IMR-90 (cell line): ENCODE measurements around the gene HERC3. TPM values are rescaled to one million over a fixed set of nuclear protein-coding genes. Genes with fewer than 3 reads are reported as not detected.

ENCODE experiments used
- ATAC-seq: fragments of 200-7000 bp; cut with Tn5 transposase; 2 replicates; pipeline ENCODE4 v1.9.1; 2020; ENCODE audit warnings: low read depth, mild to moderate bottlenecking, moderate library complexity
- BruUV-seq: library from RNA; stranded (reverse); fragments of 400-500 nt; replicated peaks from 2 replicates; lab custom pipeline; 2021; lab: Mats Ljungman, UMichigan
- CTCF ChIA-PET: fragments of 300-600 bp; formaldehyde crosslinking; extraction: SDS; loops from one replicate; lab custom pipeline; 2021; ENCODE audit warnings: antibody characterized with exemption; lab: Yijun Ruan, JAX
- POLR2A ChIA-PET: fragments of 300-600 bp; sonication (Branson Sonifier 250); formaldehyde crosslinking; loops from one replicate; lab custom pipeline; 2022; ENCODE audit warnings: antibody characterized with exemption; ENCODE audit not compliant: unreplicated experiment; lab: Charles Lee
- DNase-seq: peaks from one replicate; pipeline ENCODE4 v3.0.0; 2013
- H2AFZ ChIP-seq: replicated peaks from 2 replicates; pipeline ENCODE3; 2013; ENCODE audit warnings: low read length, mild to moderate bottlenecking; ENCODE audit not compliant: poor library complexity
- H2AK5ac ChIP-seq: 2 replicates; pipeline ENCODE4 v1.6.1; 2013; ENCODE audit warnings: low read depth, low read length, inconsistent platforms
- H2AK9ac ChIP-seq: replicated peaks from 2 replicates; pipeline ENCODE3; 2013; ENCODE audit warnings: mild to moderate bottlenecking, low read depth, low read length, moderate library complexity; ENCODE audit not compliant: poor library complexity
- H2BK120ac ChIP-seq: 2 replicates; pipeline ENCODE4 v1.6.1; 2013; ENCODE audit warnings: low read depth, low read length, inconsistent platforms
- H2BK15ac ChIP-seq: 3 replicates; pipeline ENCODE4 v1.6.1; 2013; ENCODE audit warnings: low read depth, low read length, inconsistent platforms
- H2BK20ac ChIP-seq: 2 replicates; pipeline ENCODE4 v1.6.1; 2013; ENCODE audit warnings: low read depth, mild to moderate bottlenecking, inconsistent platforms, low read length, moderate library complexity
- H2BK5ac ChIP-seq: 2 replicates; pipeline ENCODE4 v1.6.1; 2013; ENCODE audit warnings: mild to moderate bottlenecking, low read depth, low read length, inconsistent platforms; ENCODE audit not compliant: poor library complexity, severe bottlenecking
- H3K14ac ChIP-seq: replicated peaks from 2 replicates; pipeline ENCODE4 v1.6.1; 2013; ENCODE audit warnings: low read depth, low read length, inconsistent platforms
- H3K18ac ChIP-seq: 2 replicates; pipeline ENCODE4 v1.6.1; 2013; ENCODE audit warnings: low read depth, low read length, control low read depth
- H3K23ac ChIP-seq: 2 replicates; pipeline ENCODE4 v1.6.1; 2013; ENCODE audit warnings: low read depth, low read length, inconsistent platforms
- H3K27ac ChIP-seq: 2 replicates; pipeline ENCODE4 v1.5.1; 2013; ENCODE audit warnings: mild to moderate bottlenecking, control low read depth, low read length; ENCODE audit not compliant: insufficient read depth
- H3K27me3 ChIP-seq: 2 replicates; pipeline ENCODE4 v1.6.1; 2013; ENCODE audit warnings: low read length; ENCODE audit not compliant: control insufficient read depth, insufficient read depth
- H3K36me3 ChIP-seq: 2 replicates; pipeline ENCODE4 v1.6.1; 2013; ENCODE audit warnings: low read length, mixed read lengths; ENCODE audit not compliant: control insufficient read depth, insufficient read depth
- H3K4ac ChIP-seq: 2 replicates; pipeline ENCODE4 v1.6.1; 2013; ENCODE audit warnings: low read depth, low read length, inconsistent platforms
- H3K4me1 ChIP-seq: 2 replicates; pipeline ENCODE4 v1.6.1; 2013; ENCODE audit warnings: low read length, mixed read lengths; ENCODE audit not compliant: control insufficient read depth, insufficient read depth
- H3K4me2 ChIP-seq: 2 replicates; pipeline ENCODE4 v1.6.1; 2013; ENCODE audit warnings: low read depth, mild to moderate bottlenecking, control low read depth, low read length, moderate library complexity
- H3K4me3 ChIP-seq: 2 replicates; pipeline ENCODE4 v1.5.1; 2013; ENCODE audit warnings: low read depth, mild to moderate bottlenecking, control low read depth, low read length, moderate library complexity; ENCODE audit not compliant: insufficient read depth
- H3K56ac ChIP-seq: 2 replicates; pipeline ENCODE4 v1.6.1; 2013; ENCODE audit warnings: low read length, inconsistent platforms; ENCODE audit not compliant: insufficient read depth; ENCODE audit errors: extremely low read depth
- H3K79me1 ChIP-seq, 2 experiments: 2 replicates each; pipeline ENCODE4 v1.6.1; 2013; ENCODE audit warnings: low read length in 2 of 2, inconsistent platforms in 1 of 2, low read depth in 1 of 2
- H3K9ac ChIP-seq: 2 replicates; pipeline ENCODE4 v1.6.1; 2013; ENCODE audit warnings: low read depth, low read length, control low read depth
- H3K9me1 ChIP-seq: 2 replicates; pipeline ENCODE4 v1.6.1; 2013; ENCODE audit warnings: low read length, inconsistent platforms; ENCODE audit not compliant: insufficient read depth
- H3K9me3 ChIP-seq: 2 replicates; pipeline ENCODE4 v1.6.1; 2013; ENCODE audit warnings: low read length; ENCODE audit not compliant: control insufficient read depth, insufficient read depth
- H4K20me1 ChIP-seq: 2 replicates; pipeline ENCODE4 v1.6.1; 2013; ENCODE audit warnings: low read length, inconsistent platforms; ENCODE audit not compliant: insufficient read depth
- H4K5ac ChIP-seq: 2 replicates; pipeline ENCODE4 v1.6.1; 2013; ENCODE audit warnings: mild to moderate bottlenecking, low read depth, low read length, control low read depth
- H4K8ac ChIP-seq, 2 experiments: 2 replicates each; pipeline ENCODE4 v1.6.1; 2013; ENCODE audit warnings: low read depth in 2 of 2, low read length in 2 of 2, control low read depth in 1 of 2, inconsistent platforms in 1 of 2
- H4K91ac ChIP-seq: 2 replicates; pipeline ENCODE4 v1.6.1; 2013; ENCODE audit warnings: low read depth, low read length, inconsistent platforms; ENCODE audit not compliant: insufficient read depth
- BHLHE40 ChIP-seq: fragments of 150-350 bp; IDR thresholded peaks from 2 replicates; pipeline ENCODE4 v1.6.1; 2016; ENCODE audit warnings: mild to moderate bottlenecking, low read depth, low read length
- CEBPB ChIP-seq: IDR thresholded peaks from 2 replicates; pipeline ENCODE4 v1.6.1; 2012; ENCODE audit warnings: low read depth, low read length, improper control_type of control experiment
- CTCF ChIP-seq: conservative IDR thresholded peaks from 2 replicates; pipeline ENCODE4 v1.5.1; 2012; ENCODE audit warnings: mild to moderate bottlenecking, low read depth, low read length, improper control_type of control experiment
- MAFK ChIP-seq: IDR thresholded peaks from 2 replicates; pipeline ENCODE4 v1.6.1; 2012; ENCODE audit warnings: low read depth, low read length, improper control_type of control experiment
- NFE2L2 ChIP-seq: fragments of 150-350 bp; IDR thresholded peaks from 2 replicates; pipeline ENCODE4 v1.6.1; 2016; ENCODE audit warnings: low read depth, mild to moderate bottlenecking, low read length
- POLR2A ChIP-seq: IDR thresholded peaks from 2 replicates; pipeline ENCODE4 v1.6.1; 2012; ENCODE audit warnings: mild to moderate bottlenecking, low read depth, low read length
- RAD21 ChIP-seq: IDR thresholded peaks from 2 replicates; pipeline ENCODE4 v1.6.1; 2012; ENCODE audit warnings: low read length, improper control_type of control experiment
- RCOR1 ChIP-seq: IDR thresholded peaks from 2 replicates; pipeline ENCODE4 v1.6.1; 2012; ENCODE audit warnings: mild to moderate bottlenecking, low read length, improper control_type of control experiment; ENCODE audit not compliant: insufficient replicate concordance
- WGBS, 2 experiments: methylation state at CpG; one replicate each; pipeline versions ENCODE4 v1.1.5 to v1.1.7; 2013; ENCODE audit warnings: missing lambda C conversion rate in 2 of 2; ENCODE audit not compliant: insufficient read length in 1 of 2; ENCODE audit errors: extremely low coverage in 2 of 2; 5-methylcytosine and 5-hydroxymethylcytosine counted together
- dilution Hi-C: fragments of 300-500 bp; cut with HindIII; formaldehyde crosslinking; loops from one replicate; pipeline ENCODE4 v1.14.3; 2018; ENCODE audit warnings: low sequenced_read_pairs; ENCODE audit not compliant: unreplicated experiment
- in situ Hi-C: fragments of 300-500 bp; cut with MboI; formaldehyde crosslinking; loops from 3 replicates; pipeline ENCODE4 v1.14.3; 2019; ENCODE audit warnings: low sequenced_read_pairs, inconsistent platforms, mixed read lengths
- intact Hi-C: fragments of 100-400 bp; cut with micrococcal nuclease; formaldehyde crosslinking; loops from 2 replicates; pipeline ENCODE4 v1.10.0; 2022
- polyA plus RNA-seq, 3 experiments: library from polyadenylated mRNA; depleted of rRNA; stranded (reverse); fragments of >200 nt; gene quantifications; 2 replicates each; pipeline ENCODE4 v1.2.3, GENCODE V29; 2012; ENCODE audit warnings: low replicate concordance in 1 of 3
- total RNA-seq: library from RNA; depleted of rRNA; stranded (reverse); fragments of >200 nt; gene quantifications from 2 replicates; pipeline ENCODE4 v1.2.3, GENCODE V29; 2012

The HERC3 gene
- total and polyA plus RNA-seq, 2 of the 4 experiments (the other 2 are of a cell fraction), result 8.9 to 9.5 TPM

- no peak overlapping the region for H3K9ac ChIP-seq
- H2BK5ac ChIP-seq, result peak overlapping the region; percentile 38
- WGBS, 2 experiments, result no CpG with 5 or more reads among the region's 1 CpG
- H2BK120ac ChIP-seq, result no peak overlapping the region
- no peak overlapping the region for H3K4ac ChIP-seq
- no TSS peak for BruUV-seq
- intact Hi-C loops (no loop called here), dilution Hi-C loops (no loop called here), in situ Hi-C loops (no loop called here)
- H3K23ac ChIP-seq, result no peak overlapping the region
- no peak overlapping the region for H2BK15ac ChIP-seq
- no peak overlapping the region for H2BK20ac ChIP-seq
- peaks cover 5% of the 10 kb centered on the region for H3K4me1 ChIP-seq
- H3K9me3 ChIP-seq, result no peaks in the 10 kb centered on the region
- H2AK9ac ChIP-seq, result no peak overlapping the region
- no peaks in the 10 kb centered on the region for H3K36me3 ChIP-seq
- H2AK5ac ChIP-seq, result no peak overlapping the region
- H4K8ac ChIP-seq, result no peak overlapping the region
- H4K5ac ChIP-seq, result peak overlapping the region; percentile 25; the same call in 1 of the 2 replicates
- H3K18ac ChIP-seq, result peak overlapping the region; percentile 25; the same call in 1 of the 2 replicates
- peak; percentile 32; the same call in 1 of the 2 replicates for TF ChIP-seq CEBPB
- no peak for TF ChIP-seq BHLHE40
- no peak for TF ChIP-seq POLR2A
- peak; percentile 67 for TF ChIP-seq NFE2L2
- TF ChIP-seq RAD21, result no peak
- no peak for TF ChIP-seq CTCF
- no peak for TF ChIP-seq RCOR1
- no peak for TF ChIP-seq MAFK
- no peak overlapping the region for H3K56ac ChIP-seq
- H2AFZ ChIP-seq, result no peak overlapping the region
- no peak overlapping the region for H3K27ac ChIP-seq
- no peaks in the 10 kb centered on the region for H3K27me3 ChIP-seq
- H3K79me1 ChIP-seq, result peaks cover 11 to 39% of the 10 kb centered on the region in 2 experiments; a peak in 3 of 4 replicates
- DNase-seq (peak; percentile 40), ATAC-seq (peak; percentile 32; the same call in 1 of the 2 replicates)
- POLR2A ChIA-PET, result no interaction called here
- no peaks in the 10 kb centered on the region for H4K20me1 ChIP-seq
- no peak overlapping the region for H4K91ac ChIP-seq
- H3K9me1 ChIP-seq, result peaks cover 3% of the 10 kb centered on the region
- H3K14ac ChIP-seq, result no peak overlapping the region
- H3K4me3 ChIP-seq, result no peak overlapping the region
- no peak overlapping the region for H3K4me2 ChIP-seq
- CTCF ChIA-PET, result interaction anchor here (1.1 kb wide), 1 partner anchor 39 kb away, joined by 3 read pairs; no protein-coding TSS in a partner anchor
These were observed 27.7 kb downstream of the HERC3 start for GRCh38 chr4:88619971-88620370.
